GM18519 (cell line): ENCODE data around the gene HORMAD1.
"Not testable (repeated sequence)": the region's sequence is repeated elsewhere in the genome, so short reads cannot be mapped to it uniquely, and the experiment has no call there.

ENCODE experiments used
- ATAC-seq: cut with Tn5 transposase; IDR thresholded peaks from one replicate; pipeline ENCODE4 v1.9.1; 2021; ENCODE audit warnings: mild to moderate bottlenecking, moderate library complexity; ENCODE audit not compliant: unreplicated experiment, low FRiP score

The HORMAD1 gene

GRCh38 chr1:150703427-150703826 is 17.3 kb downstream of the HORMAD1 start:
- ATAC-seq = no peak

GRCh38 chr1:150696995-150697927 is 23.4 kb downstream of the HORMAD1 start, which contains the start of gene GOLPH3L:
Gene GOLPH3L, minus strand, starts transcription at chr1:150697154. Its CDS starts 2,316 bp downstream, at chr1:150694838.
- ATAC-seq = peak; percentile 91

- no peak for ATAC-seq
Measured at GRCh38 chr1:150696590-150696989, 24.1 kb downstream of the HORMAD1 start.

DNA sequence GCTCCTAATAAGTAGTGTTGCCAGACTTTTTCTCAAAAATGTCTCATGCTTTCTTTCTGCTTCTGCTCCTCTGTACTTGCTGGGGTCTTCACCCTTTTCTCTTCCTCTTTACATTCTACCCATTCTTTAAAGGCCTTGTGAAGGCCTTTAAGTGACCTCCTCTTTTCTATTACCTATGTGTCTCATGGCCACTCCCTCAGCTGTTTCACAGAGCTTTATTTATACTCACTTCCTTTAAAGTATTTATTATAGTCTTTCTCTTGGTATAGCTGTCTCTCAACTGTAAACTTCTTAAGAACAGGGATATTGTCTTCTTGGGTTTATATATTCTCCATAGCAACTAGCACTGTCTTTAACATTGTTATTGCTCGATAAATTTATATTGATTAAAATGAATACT is 24.5 kb downstream of the HORMAD1 start:
- ATAC-seq = no peak

DNA sequence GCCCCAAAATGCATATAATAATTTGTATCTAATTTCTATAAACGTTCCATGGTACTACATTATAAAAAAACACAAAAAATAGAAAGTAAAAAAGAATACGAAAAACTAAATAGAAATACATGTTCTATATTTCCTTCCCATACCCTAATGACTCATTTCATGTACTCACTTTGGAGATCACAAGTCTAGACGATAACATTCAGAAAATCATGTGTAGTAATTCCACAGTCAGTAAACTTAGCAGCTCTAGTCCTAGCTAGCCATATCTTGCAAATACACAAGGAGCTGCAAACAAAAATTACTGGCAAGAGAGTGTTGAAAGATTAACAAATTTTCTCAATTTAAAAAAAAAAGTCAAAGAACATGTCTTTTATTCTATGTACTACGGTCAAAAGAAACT is 25.1 kb downstream of the HORMAD1 start:
- ATAC-seq = no peak

DNA sequence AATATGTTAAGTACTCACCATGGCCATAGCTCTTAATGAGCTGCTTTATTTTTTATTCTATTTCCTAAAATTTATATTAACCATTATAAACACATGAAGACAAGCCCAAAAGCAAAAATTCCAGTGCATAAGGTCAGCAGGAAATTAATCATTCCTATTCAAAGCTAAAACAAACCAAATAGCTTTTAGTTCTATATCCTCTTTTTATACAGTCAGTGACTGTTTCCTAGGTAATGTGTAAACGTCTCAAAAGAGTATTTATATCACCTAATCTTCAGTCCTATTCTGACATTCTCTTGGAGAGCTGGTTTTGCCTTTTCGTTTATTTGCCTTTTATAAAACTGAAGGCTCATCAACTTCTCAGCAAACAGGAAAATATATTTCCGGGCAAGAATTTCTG is 28.0 kb downstream of the HORMAD1 start:
- ATAC-seq = no peak

DNA sequence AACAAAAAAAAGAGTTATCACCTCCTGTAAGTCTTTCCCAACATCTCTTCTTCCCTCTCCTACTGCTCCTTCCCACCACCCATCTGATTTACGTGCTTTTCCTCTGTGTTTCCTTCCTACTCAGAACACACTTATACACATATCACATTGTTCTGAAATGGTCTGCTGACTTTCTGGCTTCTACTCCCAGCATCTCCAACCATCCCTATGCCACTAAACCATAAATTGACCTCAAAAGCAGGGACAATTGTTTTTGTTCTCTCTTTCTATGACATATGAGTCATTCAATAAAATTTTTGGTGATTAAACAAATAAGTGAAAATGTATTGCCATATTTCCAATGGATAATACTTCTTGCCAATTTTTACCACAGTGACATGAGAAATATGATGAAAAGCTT is 31.9 kb downstream of the HORMAD1 start:
- ATAC-seq = no peak

DNA sequence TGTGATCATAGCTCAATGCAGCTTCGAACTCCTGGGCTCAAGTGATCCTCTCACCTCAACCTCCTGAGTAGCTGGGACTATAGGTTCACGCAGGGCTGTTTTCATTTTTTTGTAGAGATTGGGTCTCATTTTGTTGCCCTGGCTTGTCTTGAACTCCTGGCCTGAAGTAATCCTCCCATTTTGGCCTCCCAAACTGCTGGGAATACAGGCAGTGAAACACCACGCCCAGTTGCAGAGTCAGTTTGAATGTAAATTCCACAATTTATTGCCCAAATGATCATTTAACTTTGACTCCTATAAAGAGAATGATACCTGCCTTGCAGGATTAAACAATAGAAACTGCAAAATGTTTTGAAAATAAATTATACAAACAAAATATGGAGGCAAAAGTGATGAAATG is 34.4 kb downstream of the HORMAD1 start:
- no peak for ATAC-seq

DNA sequence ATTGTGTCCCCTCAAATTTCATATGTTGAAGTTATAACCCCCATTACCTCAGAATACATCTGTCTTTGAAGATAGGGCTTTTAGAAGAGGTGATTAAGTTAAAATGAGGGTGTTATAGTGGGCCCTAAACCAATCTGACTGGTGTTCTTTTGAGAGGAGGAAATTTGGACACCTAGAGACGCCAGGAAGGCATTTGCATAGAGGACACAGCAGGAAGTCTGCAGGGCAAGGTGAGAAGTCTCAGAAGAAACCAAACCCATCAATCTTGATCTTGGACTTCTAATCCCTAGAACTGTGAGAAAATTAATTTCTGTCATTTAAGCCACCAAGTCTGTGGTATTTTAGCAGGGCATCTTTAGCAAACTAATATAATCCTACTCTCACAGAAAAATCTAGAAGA is 36.8 kb downstream of the HORMAD1 start:
- no peak for ATAC-seq

DNA sequence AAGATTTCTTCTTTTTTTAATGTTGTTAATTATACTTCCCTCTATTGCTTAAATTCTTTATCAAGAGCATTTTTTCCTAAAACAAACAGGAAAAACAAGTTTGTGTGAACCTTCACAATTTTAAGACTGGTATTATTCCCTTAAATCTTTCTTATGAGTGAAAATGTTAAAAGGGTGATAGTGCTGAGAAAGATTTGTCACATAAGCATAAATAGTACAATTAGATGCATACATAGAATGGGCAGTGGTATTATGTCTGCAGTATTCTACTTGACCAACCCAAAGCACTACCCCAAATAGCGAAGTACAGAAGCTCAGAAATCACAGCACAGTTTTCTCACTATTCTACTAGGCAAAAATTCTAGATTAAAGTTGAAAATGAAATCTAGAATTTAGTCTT is 41.7 kb downstream of the HORMAD1 start:
- ATAC-seq = no peak

DNA sequence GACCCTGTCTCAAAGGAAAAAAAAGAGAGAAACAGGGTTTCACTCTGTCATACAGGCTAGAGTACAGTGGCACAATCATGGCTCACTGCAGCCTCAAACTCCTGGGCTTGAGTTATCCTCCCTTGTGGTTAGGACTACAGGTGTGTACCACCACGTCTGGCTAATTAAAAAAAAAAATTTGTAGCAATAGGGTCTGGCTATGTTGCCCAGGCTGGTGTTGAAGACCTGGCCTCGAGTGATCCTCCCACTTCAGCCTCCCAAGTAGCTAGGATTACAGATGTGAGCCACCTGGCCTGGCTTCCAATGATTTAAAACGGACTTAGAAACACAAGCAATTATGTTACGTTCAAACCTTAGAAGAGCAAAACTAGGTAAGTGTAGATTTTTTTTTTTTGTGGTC is 45.8 kb downstream of the HORMAD1 start:
- ATAC-seq = no peak

DNA sequence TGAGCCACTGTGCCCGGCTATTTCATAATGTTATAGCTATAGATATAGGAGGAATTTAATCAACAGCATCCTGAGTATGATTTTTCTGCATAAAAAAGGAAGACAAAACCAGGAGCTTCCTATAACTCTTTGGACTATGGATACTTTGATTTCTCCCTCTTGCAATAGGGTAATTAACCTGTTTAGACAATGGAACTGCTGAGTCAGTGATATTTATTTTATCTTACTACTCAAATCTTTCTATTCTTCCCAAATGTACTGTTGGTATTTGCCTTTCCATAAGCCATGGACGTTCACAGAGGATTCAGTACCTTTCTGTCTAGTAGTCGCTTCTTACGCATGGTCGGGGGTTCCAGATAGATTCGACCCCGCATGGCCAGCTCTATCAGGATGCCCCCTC is 57.4 kb downstream of the HORMAD1 start:
- ATAC-seq = no peak

DNA sequence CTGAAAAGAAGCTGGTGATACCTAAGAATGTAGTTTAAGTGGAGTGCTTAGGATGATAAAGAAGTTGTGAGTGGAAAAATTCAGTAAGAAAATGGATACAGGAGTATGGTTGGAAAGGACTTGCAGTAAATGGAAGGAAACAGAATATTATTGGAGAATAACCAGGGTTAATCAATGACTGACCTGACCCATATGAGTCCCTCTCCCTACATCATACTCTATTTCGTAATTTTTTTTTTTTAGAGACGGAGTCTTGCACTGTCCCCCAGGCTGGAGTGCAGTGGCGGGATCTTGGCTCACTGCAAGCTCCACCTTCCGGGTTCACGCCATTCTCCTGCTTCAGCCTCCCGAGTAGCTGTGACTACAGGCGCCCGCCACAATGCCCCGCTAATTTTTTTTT is 57.9 kb downstream of the HORMAD1 start:
- no peak for ATAC-seq

DNA sequence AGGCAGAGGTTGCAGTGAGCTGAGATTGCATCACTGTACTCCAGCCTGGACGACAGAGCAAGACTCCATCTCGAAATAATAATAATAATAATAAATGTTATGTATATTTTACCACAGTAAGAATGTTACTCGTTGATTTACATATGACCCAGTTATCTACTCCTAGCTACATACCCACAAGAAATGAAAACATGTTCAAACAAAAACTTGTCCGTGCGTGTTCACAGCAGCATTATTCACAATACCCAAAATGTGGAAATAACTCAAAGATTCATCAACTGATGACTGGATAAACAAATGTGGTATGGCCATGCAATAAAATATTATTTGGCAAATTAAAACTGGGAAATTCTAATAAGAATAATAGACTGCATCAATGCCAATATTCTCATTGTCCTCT is 59.5 kb downstream of the HORMAD1 start:
- no peak for ATAC-seq

DNA sequence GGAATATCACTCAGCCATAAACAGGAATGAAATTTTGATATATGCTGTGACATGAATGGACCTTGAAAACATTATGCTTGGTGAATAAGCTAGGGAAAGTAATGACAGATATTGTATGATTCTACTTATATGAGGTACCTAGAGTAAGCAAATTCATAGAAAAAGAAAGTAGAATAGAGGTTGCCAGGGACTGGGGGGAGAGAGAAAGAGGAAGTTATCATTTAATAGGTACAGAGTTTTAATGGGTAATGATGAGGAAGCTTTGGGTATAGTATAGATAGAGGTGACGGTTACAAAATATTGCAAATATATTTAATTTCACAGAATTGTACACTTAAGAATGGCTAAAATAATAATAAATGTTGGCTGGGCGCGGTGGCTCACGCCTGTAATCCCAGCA is 60.1 kb downstream of the HORMAD1 start:
- ATAC-seq = no peak

- ATAC-seq = not testable (repeated sequence)
Measured at GRCh38 chr1:150657064-150657463, 63.6 kb downstream of the HORMAD1 start.

- ATAC-seq = not testable (repeated sequence)
Measured at GRCh38 chr1:150654635-150655034, 66.1 kb downstream of the HORMAD1 start.

DNA sequence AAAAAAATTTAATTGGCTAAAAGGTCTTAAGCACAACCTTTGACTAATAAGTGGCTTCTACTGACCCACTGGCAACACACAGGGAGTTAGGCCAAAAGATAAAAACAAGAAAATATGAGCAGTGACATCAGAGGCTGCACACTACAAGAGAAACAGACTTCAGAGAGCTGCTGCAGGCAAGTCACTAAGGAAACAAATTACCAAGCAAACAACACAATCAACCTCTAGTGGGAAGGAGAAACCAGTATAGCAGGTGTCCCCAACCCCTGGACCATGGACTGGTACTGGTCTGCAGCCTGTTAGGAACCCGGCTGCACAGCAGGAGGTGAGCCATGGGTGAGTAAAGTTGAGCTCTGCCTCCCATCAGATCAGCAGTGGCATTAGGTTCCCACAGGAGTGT is 70.5 kb downstream of the HORMAD1 start:
- no peak for ATAC-seq

GRCh38 chr1:150649441-150650075 is 71.1 kb downstream of the HORMAD1 start:
- no peak for ATAC-seq
